Ovary (tissue), 9 donors: ENCODE measurements around the gene MAST4. TPM values are rescaled to one million over a fixed set of nuclear protein-coding genes. Genes with fewer than 3 reads are reported as not detected.
A peak's percentile ranks its signal among the peaks of the same experiment; 100 is the strongest.

ENCODE experiments used
- DNase-seq, 5 donors: peaks; one replicate each; pipeline ENCODE4 v3.0.0-alpha.2; 2019 to 2020
- H3K27ac ChIP-seq, 2 donors: fragments of 200-600 bp; one replicate each; pipeline versions ENCODE4 v1.5.1 to v1.8.0; 2019 to 2022
- H3K27me3 ChIP-seq: fragments of 200-600 bp; one replicate; pipeline ENCODE4 v1.8.0; 2022
- H3K36me3 ChIP-seq: fragments of 200-600 bp; sonication (generic); one replicate; pipeline ENCODE4 v1.5.1; 2019
- H3K4me1 ChIP-seq: one replicate; pipeline ENCODE4 v1.8.1; 2013; ENCODE audit warnings: mild to moderate bottlenecking, moderate library complexity; ENCODE audit not compliant: insufficient read depth
- H3K4me3 ChIP-seq: fragments of 200-600 bp; sonication (generic); one replicate; pipeline ENCODE4 v1.5.1; 2017
- H3K9me3 ChIP-seq, 2 donors: fragments of 200-600 bp in 1 of 2; sonication (generic) in 1 of 2; one replicate each; pipeline versions ENCODE4 v1.5.1 to v1.8.1; 2013 to 2019; ENCODE audit warnings: mild to moderate bottlenecking in 1 of 2, moderate library complexity in 1 of 2
- EP300 ChIP-seq: sonication (generic); formaldehyde crosslinking; IDR thresholded peaks from one replicate; pipeline ENCODE4 v1.6.1; 2017; ENCODE audit warnings: antibody characterized with exemption
- POLR2A ChIP-seq: fragments of 450-650 bp; IDR thresholded peaks from one replicate; pipeline ENCODE4 v1.6.1; 2017; ENCODE audit warnings: antibody characterized with exemption, mild to moderate bottlenecking, moderate library complexity
- WGBS, 3 donors: extraction: QIAGEN DNeasy Blood & Tissue Kit in 1 of 3; methylation state at CpG; one replicate each; pipeline versions ENCODE4 v1.1.5 to v1.1.7; 2013 to 2017; 5-methylcytosine and 5-hydroxymethylcytosine counted together
- intact Hi-C, 4 donors: fragments of 100-400 bp; cut with DNase I; formaldehyde crosslinking; loops; one replicate each; pipeline versions ENCODE4 v1.11.0 to v1.15.1; 2022 to 2023
- polyA plus RNA-seq, 2 donors: library from polyadenylated mRNA; stranded (reverse); fragments of 200-250 nt in 1 of 2; fragments of 350-450 nt in 1 of 2; fragmentation: Illumina TruSeq in 1 of 2; extraction: RNeasy Lipid Tissue Mini Kit (QIAGEN cat#74804) in 1 of 2; gene quantifications; one replicate each; pipeline ENCODE4 v1.2.3, GENCODE V29; 2013 to 2014
- total RNA-seq, 7 donors: library from RNA; depleted of rRNA in 2 of 7; stranded (reverse); fragments of >200 nt in 2 of 7; fragmentation: NEBNext Ultra II Directional in 3 of 7; extraction: Animal tissue kit (Norgen Biotek cat#: 25700) in 3 of 7; gene quantifications; one replicate each; pipeline versions ENCODE4 v1.1.0 to v1.2.4, GENCODE V29; 2016 to 2023
- TF ChIP-seq, protein P1 (sequence below), 3 donors: fragments of 450-650 bp in 2 of 3; fragments of 200-600 bp in 1 of 3; IDR thresholded peaks; one replicate each; pipeline versions ENCODE4 v1.5.1 to v1.8.0; 2016 to 2022; ENCODE audit warnings: antibody characterized with exemption in 3 of 3, mild to moderate bottlenecking in 1 of 3
- donor health status: DM: no; HTN: no; CAD: no; lungs with moderate emphysema.
- donor health status: DM: no; HTN: no; CAD: no.
- donor health status: Bipolar disorder and iron deficiency.
- donor health status: DM: yes; HTN: yes; CAD: no.
- donor health status: DM: no; HTN: no; CAD: no.
- donor health status: DM: yes; HTN: yes; CAD: no.

MAST4 gene
- total and polyA plus RNA-seq, 9 donors, result 11.6 to 86.3 (median 57.6) TPM

DNA sequence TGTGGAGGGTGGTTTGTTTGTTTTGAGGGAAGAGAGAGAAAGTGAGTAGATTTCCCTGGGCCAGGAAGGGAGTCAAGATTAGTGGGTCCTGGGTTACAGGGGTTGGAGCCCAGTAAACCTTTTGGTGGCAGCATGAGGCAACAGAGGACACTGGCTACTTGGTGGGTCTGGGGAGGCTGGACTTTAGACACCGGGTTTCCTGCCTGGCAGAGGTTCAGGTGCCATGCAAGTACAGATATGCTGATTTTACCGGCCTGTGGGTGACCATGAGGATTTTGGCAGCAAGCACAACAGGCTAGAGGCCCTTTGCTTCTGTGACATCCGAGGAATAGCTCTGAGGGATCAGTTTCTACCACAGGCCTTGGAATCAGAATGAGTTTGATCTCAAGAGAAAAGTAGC is 18.9 kb downstream of the MAST4 start:
- 85 to 90% (median 85%) methylated on average over 3 of the region's 3 CpGs for WGBS, 3 donors
- no peaks in the 10 kb centered on the region for H3K27me3 ChIP-seq
- no peak overlapping the region for H3K27ac ChIP-seq
- H3K4me3 ChIP-seq, result no peak overlapping the region
- no peak for DNase-seq
- TF ChIP-seq, protein P1, sequence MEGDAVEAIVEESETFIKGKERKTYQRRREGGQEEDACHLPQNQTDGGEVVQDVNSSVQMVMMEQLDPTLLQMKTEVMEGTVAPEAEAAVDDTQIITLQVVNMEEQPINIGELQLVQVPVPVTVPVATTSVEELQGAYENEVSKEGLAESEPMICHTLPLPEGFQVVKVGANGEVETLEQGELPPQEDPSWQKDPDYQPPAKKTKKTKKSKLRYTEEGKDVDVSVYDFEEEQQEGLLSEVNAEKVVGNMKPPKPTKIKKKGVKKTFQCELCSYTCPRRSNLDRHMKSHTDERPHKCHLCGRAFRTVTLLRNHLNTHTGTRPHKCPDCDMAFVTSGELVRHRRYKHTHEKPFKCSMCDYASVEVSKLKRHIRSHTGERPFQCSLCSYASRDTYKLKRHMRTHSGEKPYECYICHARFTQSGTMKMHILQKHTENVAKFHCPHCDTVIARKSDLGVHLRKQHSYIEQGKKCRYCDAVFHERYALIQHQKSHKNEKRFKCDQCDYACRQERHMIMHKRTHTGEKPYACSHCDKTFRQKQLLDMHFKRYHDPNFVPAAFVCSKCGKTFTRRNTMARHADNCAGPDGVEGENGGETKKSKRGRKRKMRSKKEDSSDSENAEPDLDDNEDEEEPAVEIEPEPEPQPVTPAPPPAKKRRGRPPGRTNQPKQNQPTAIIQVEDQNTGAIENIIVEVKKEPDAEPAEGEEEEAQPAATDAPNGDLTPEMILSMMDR (IDR thresholded peaks at IDR 0.05), result no peak
- TF ChIP-seq EP300 (no peak), POLR2A (no peak)
- intact Hi-C loops, result no loop called here
- H3K9me3 ChIP-seq, result no peaks in the 10 kb centered on the region
- peaks cover 7% of the 10 kb centered on the region for H3K4me1 ChIP-seq
- no peaks in the 10 kb centered on the region for H3K36me3 ChIP-seq

- H3K27me3 ChIP-seq, result no peaks in the 10 kb centered on the region
- no peaks in the 10 kb centered on the region for H3K36me3 ChIP-seq
- no peak for DNase-seq
- H3K4me1 ChIP-seq, result peaks cover 8% of the 10 kb centered on the region
- H3K4me3 ChIP-seq, result no peak overlapping the region
- 62 to 92% (median 91%) methylated on average over 4 of the region's 4 CpGs for WGBS, 3 donors
- H3K9me3 ChIP-seq, result no peaks in the 10 kb centered on the region
- intact Hi-C loops, result no loop called here
- H3K27ac ChIP-seq, result peak overlapping the region in 1 of 2 donors; percentile 61
- no peak for TF ChIP-seq POLR2A
- TF ChIP-seq, protein P1 (IDR thresholded peaks at IDR 0.05), result no peak
- no peak for TF ChIP-seq EP300
Observed at GRCh38 chr5:66615894-66616293, 19.7 kb downstream of the MAST4 start.

- H3K4me3 ChIP-seq, result no peak overlapping the region
- WGBS, 3 donors, result 33 to 44% (median 38%) methylated on average over 3 of the region's 3 CpGs
- no peaks in the 10 kb centered on the region for H3K36me3 ChIP-seq
- DNase-seq, result peak in 4 of 5 donors; percentile 41 to 52 (median 43)
- peak overlapping the region in 1 of 2 donors; percentile 61 for H3K27ac ChIP-seq
- H3K9me3 ChIP-seq, result no peaks in the 10 kb centered on the region
- intact Hi-C loops, result no loop called here
- H3K4me1 ChIP-seq, result peaks cover 12% of the 10 kb centered on the region
- TF ChIP-seq POLR2A (no peak), EP300 (no peak)
- TF ChIP-seq, protein P1 (IDR thresholded peaks at IDR 0.05), result no peak
- H3K27me3 ChIP-seq, result no peaks in the 10 kb centered on the region
Observed at GRCh38 chr5:66616520-66617225, 20.5 kb downstream of the MAST4 start.

DNA sequence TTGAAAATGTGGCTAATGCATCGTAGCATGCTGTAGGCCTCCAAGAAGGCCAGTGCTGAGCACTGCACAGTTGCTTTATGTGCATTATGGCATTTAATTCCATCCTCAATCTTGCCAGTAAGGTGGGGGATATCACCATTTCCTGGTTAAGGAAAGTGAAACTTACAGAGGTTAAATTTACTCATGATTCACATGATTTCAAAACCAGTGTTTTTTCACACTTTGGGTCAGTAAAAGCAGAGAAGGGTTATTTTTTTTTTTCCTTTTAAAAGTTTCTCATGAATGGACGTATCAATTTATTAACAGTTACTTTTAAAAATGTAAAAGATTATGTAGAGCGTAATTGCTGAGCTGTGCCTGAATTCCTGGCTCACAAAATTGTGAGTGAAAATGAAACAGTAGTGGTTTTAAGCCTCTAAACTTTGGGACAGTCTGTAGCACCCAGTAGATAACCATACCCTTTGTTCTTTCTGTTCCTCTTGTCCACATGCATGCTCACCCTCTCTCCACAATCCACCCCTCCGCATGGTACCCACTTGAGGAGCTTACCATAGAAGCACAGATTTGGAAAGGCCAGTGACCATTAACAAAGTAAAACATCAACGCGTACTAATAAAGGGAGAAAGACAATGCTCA is 21.2 kb downstream of the MAST4 start:
- DNase-seq, result no peak
- Histone ChIP-seq H3K27ac (peak overlapping the region in 1 of 2 donors; percentile 46), H3K36me3 (no peaks in the 10 kb centered on the region), H3K27me3 (no peaks in the 10 kb centered on the region), H3K4me1 (peaks cover 15% of the 10 kb centered on the region), H3K9me3 (no peaks in the 10 kb centered on the region), H3K4me3 (no peak overlapping the region)
- WGBS, 3 donors, result 70 to 84% (median 79%) methylated on average over 6 of the region's 6 CpGs
- intact Hi-C loops, result no loop called here
- TF ChIP-seq EP300 (no peak), POLR2A (no peak)
- TF ChIP-seq, protein P1 (IDR thresholded peaks at IDR 0.05), result no peak
